WERI-Rb-1 (cell line): ENCODE data around the gene RABGAP1L.

ENCODE experiments used
- DNase-seq: peaks from one replicate; pipeline ENCODE4 v3.0.0-alpha.2; 2020
- H3K27ac ChIP-seq: fragments of 250-450 bp; sonication (Bioruptor Pico); 2 replicates; pipeline ENCODE4 v1.5.1; 2020; ENCODE audit warnings: mild to moderate bottlenecking, moderate library complexity
- H3K27me3 ChIP-seq: fragments of 250-450 bp; sonication (Bioruptor Pico); 2 replicates; pipeline ENCODE4 v1.5.1; 2021; ENCODE audit warnings: mild to moderate bottlenecking, low read depth, moderate library complexity; ENCODE audit not compliant: insufficient read depth, severe bottlenecking
- H3K36me3 ChIP-seq: fragments of 250-450 bp; sonication (Bioruptor Pico); 2 replicates; pipeline ENCODE4 v1.5.1; 2020; ENCODE audit warnings: mild to moderate bottlenecking, moderate library complexity
- H3K4me3 ChIP-seq: 2 replicates; pipeline ENCODE4 v1.5.1; 2011; ENCODE audit warnings: low read depth, mild to moderate bottlenecking, control low read depth, low read length
- H3K9me3 ChIP-seq: fragments of 250-450 bp; sonication (Bioruptor Pico); 2 replicates; pipeline ENCODE4 v1.5.1; 2021; ENCODE audit warnings: mild to moderate bottlenecking, moderate library complexity; ENCODE audit not compliant: severe bottlenecking
- CTCF ChIP-seq: IDR thresholded peaks from 2 replicates; pipeline ENCODE4 v1.5.1; 2011; ENCODE audit warnings: low read depth, mild to moderate bottlenecking, control low read depth, inconsistent platforms, low read length

The RABGAP1L gene

GRCh38 chr1:174872615-174873058, 713.3 kb downstream of the RABGAP1L start:
- no peak for DNase-seq
- no peak for TF ChIP-seq CTCF
- Histone ChIP-seq H3K27me3 (no peaks in the 10 kb centered on the region), H3K4me3 (no peak overlapping the region), H3K27ac (no peak overlapping the region), H3K9me3 (no peaks in the 10 kb centered on the region), H3K36me3 (no peaks in the 10 kb centered on the region; the same call in 1 of the 2 replicates)

GRCh38 chr1:174874331-174875053, 715.2 kb downstream of the RABGAP1L start:
- no peak overlapping the region for H3K27ac ChIP-seq
- H3K36me3 ChIP-seq: no peaks in the 10 kb centered on the region; the same call in 1 of the 2 replicates
- H3K9me3 ChIP-seq: no peaks in the 10 kb centered on the region
- H3K27me3 ChIP-seq: no peaks in the 10 kb centered on the region
- H3K4me3 ChIP-seq: no peak overlapping the region
- DNase-seq: no peak
- no peak for TF ChIP-seq CTCF

GRCh38 chr1:174875306-174875705, 716.0 kb downstream of the RABGAP1L start:
- H3K4me3 ChIP-seq: no peak overlapping the region

GRCh38 chr1:174877208-174877673, 717.9 kb downstream of the RABGAP1L start:
- no peak for DNase-seq
- Histone ChIP-seq H3K27me3 (no peaks in the 10 kb centered on the region), H3K27ac (no peak overlapping the region), H3K36me3 (no peaks in the 10 kb centered on the region), H3K4me3 (no peak overlapping the region), H3K9me3 (no peaks in the 10 kb centered on the region)
- TF ChIP-seq CTCF: no peak

More at GRCh38 chr1:174875306-174875705, 716.0 kb downstream of the RABGAP1L start:
- Histone ChIP-seq H3K27ac (no peak overlapping the region), H3K9me3 (no peaks in the 10 kb centered on the region), H3K27me3 (no peaks in the 10 kb centered on the region), H3K36me3 (no peaks in the 10 kb centered on the region)
- DNase-seq: no peak
- no peak for TF ChIP-seq CTCF

- no peaks in the 10 kb centered on the region for H3K9me3 ChIP-seq
- DNase-seq: no peak
- H3K27ac ChIP-seq: no peak overlapping the region
- no peak overlapping the region for H3K4me3 ChIP-seq
- H3K27me3 ChIP-seq: no peaks in the 10 kb centered on the region
- TF ChIP-seq CTCF: no peak
- no peaks in the 10 kb centered on the region for H3K36me3 ChIP-seq
These were observed 720.9 kb downstream of the RABGAP1L start for GRCh38 chr1:174880171-174880570.
